Right lobe of liver (tissue), 6 donors: Measurements from ENCODE around the gene UBE2J1. TPM values are rescaled to one million over a fixed set of nuclear protein-coding genes. Genes with fewer than 3 reads are reported as not detected.

Experiments
- ATAC-seq, 4 donors: fragments of 200-7000 bp; cut with Tn5 transposase; one replicate each; pipeline ENCODE4 v1.9.1; 2020; ENCODE audit warnings: mild to moderate bottlenecking in 4 of 4, moderate library complexity in 4 of 4
- DNase-seq, 3 donors: peaks; one replicate each; pipeline ENCODE4 v3.0.0-alpha.2; 2020
- H3K27ac ChIP-seq, 3 donors: fragments of 200-600 bp; one replicate each; pipeline ENCODE4 v1.8.0; 2022
- H3K27me3 ChIP-seq, 2 donors: fragments of 200-600 bp; one replicate each; pipeline ENCODE4 v1.8.0; 2022
- H3K36me3 ChIP-seq, 4 donors: fragments of 200-600 bp; sonication (generic) in 1 of 4; one replicate each; pipeline versions ENCODE4 v1.5.1 to v1.8.0; 2017 to 2022; ENCODE audit warnings: control low read depth in 1 of 4
- H3K4me1 ChIP-seq, 4 donors: fragments of 200-600 bp; sonication (generic) in 1 of 4; one replicate each; pipeline versions ENCODE4 v1.5.1 to v1.8.0; 2017 to 2022; ENCODE audit warnings: control low read depth in 1 of 4
- H3K4me3 ChIP-seq, 3 donors: fragments of 200-600 bp; one replicate each; pipeline ENCODE4 v1.8.0; 2022
- H3K9me3 ChIP-seq, 4 donors: fragments of 200-600 bp; sonication (generic) in 1 of 4; one replicate each; pipeline versions ENCODE4 v1.5.1 to v1.8.0; 2017 to 2022; ENCODE audit warnings: control low read depth in 1 of 4
- POLR2A ChIP-seq: fragments of 450-650 bp; IDR thresholded peaks from one replicate; pipeline ENCODE4 v1.6.1; 2017; ENCODE audit warnings: antibody characterized with exemption, mild to moderate bottlenecking
- WGBS: methylation state at CpG from one replicate; pipeline ENCODE4 v1.1.6; 2018; ENCODE audit warnings: low coverage, low lambda C conversion rate; ENCODE audit not compliant: insufficient coverage; ENCODE audit errors: missing lambda C conversion rate; 5-methylcytosine and 5-hydroxymethylcytosine counted together
- intact Hi-C, 2 donors: fragments of 100-400 bp; cut with DNase I; formaldehyde crosslinking; loops; one replicate each; pipeline versions ENCODE4 v1.11.2 to v1.14.1; 2022
- total RNA-seq, 6 experiments: library from RNA; depleted of rRNA in 2 of 6; stranded (reverse); fragments of >200 nt in 2 of 6; fragmentation: NEBNext Ultra II Directional in 3 of 6; extraction: Animal tissue kit (Norgen Biotek cat#: 25700) in 3 of 6; gene quantifications; one replicate each; pipeline versions ENCODE4 v1.1.0 to v1.2.4, GENCODE V29; 2016 to 2023
- TF ChIP-seq, protein P1 (sequence below), 4 donors: fragments of 200-600 bp in 3 of 4; fragments of 450-650 bp in 1 of 4; IDR thresholded peaks; one replicate each; pipeline versions ENCODE4 v1.5.1 to v1.8.0; 2016 to 2022; ENCODE audit warnings: antibody characterized with exemption in 4 of 4, mild to moderate bottlenecking in 2 of 4
- donor health status: DM: no; HTN: yes; CAD: no.
- donor health status: DM: no; HTN: no; CAD: no.
- donor health status: DM: no; HTN: no; CAD: no.
- donor health status: DM: no; HTN: yes; CAD: no.
- donor health status: DM: no; HTN: yes; CAD: no.

Gene UBE2J1
- total RNA-seq, 6 experiments from 2014 or later: 14.9 to 22.3 (median 19.7) TPM

DNA sequence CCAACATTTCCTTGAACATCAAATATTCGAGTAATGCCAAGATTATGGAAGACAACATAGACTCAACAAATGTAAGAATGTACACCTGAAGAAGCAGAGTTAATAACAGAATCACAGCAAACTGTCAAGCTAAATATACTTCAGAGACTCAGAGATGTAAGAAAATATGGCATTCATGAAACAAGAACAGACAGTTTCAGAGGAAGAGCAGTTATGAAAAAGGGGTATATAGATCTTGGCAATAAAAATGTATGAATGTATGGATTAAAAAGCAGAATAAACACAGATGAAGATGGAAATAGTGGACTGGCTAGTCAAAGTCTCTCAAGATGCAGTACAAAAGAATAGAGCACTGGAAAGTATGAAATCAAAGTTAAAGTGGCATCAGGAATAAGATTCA lies 41.1 kb upstream of the UBE2J1 start:
- Histone ChIP-seq H3K4me1 (no peaks in the 10 kb centered on the region), H3K27ac (no peak overlapping the region), H3K4me3 (no peak overlapping the region), H3K36me3 (no peaks in the 10 kb centered on the region), H3K9me3 (no peaks in the 10 kb centered on the region), H3K27me3 (no peaks in the 10 kb centered on the region)
- intact Hi-C loops: no loop called here
- TF ChIP-seq, protein P1, sequence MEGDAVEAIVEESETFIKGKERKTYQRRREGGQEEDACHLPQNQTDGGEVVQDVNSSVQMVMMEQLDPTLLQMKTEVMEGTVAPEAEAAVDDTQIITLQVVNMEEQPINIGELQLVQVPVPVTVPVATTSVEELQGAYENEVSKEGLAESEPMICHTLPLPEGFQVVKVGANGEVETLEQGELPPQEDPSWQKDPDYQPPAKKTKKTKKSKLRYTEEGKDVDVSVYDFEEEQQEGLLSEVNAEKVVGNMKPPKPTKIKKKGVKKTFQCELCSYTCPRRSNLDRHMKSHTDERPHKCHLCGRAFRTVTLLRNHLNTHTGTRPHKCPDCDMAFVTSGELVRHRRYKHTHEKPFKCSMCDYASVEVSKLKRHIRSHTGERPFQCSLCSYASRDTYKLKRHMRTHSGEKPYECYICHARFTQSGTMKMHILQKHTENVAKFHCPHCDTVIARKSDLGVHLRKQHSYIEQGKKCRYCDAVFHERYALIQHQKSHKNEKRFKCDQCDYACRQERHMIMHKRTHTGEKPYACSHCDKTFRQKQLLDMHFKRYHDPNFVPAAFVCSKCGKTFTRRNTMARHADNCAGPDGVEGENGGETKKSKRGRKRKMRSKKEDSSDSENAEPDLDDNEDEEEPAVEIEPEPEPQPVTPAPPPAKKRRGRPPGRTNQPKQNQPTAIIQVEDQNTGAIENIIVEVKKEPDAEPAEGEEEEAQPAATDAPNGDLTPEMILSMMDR (IDR thresholded peaks at IDR 0.05): no peak
- TF ChIP-seq POLR2A: no peak
- WGBS: 86% methylated on average over 1 of the region's 1 CpG
- no peak for ATAC-seq
- DNase-seq: no peak

DNA sequence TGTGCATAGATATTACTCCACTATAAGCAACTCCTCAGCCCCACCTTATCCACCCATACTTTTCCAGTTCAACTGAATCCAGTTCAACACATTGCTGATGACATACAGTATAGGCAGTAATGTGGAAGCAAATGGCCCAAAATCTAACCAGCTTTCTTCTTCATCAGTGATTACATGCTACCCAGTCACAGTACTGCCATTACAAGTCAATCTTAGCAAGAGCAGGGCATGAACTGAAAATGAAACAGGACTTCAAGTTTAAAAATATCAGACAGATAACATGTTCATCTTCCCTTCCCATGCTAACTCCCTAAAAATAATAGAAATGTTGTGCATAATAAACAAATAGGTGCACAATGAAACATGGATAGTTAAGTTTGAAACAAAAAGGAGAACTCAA lies 40.3 kb upstream of the UBE2J1 start:
- no peak for TF ChIP-seq POLR2A
- TF ChIP-seq, protein P1 (IDR thresholded peaks at IDR 0.05): no peak
- H3K4me1 ChIP-seq: no peaks in the 10 kb centered on the region
- intact Hi-C loops: no loop called here
- no peak overlapping the region for H3K27ac ChIP-seq
- no peaks in the 10 kb centered on the region for H3K9me3 ChIP-seq
- no peaks in the 10 kb centered on the region for H3K27me3 ChIP-seq
- DNase-seq: no peak
- no peak overlapping the region for H3K4me3 ChIP-seq
- no peak for ATAC-seq
- H3K36me3 ChIP-seq: no peaks in the 10 kb centered on the region

DNA sequence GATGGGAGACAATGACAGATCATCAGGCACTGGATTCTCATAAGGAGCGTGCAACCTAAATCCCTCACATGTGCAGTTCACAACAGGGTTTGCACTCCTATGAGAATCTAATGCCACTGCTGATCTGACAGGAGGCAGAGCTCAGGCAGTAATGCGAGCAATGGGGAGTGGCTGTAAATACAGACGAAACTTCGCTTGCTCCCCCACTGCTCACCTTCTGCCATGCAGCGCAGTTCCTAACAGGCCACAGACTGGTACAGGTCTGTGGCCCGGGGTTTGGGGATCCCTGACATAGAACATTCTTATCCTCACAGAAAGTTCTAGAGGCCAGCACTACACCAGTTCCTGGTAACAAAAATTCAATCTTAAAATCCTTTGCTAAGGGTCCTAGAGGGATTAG lies 36.3 kb upstream of the UBE2J1 start:
- DNase-seq (no peak), ATAC-seq (no peak)
- Histone ChIP-seq H3K9me3 (no peaks in the 10 kb centered on the region), H3K36me3 (no peaks in the 10 kb centered on the region), H3K27me3 (no peaks in the 10 kb centered on the region), H3K4me3 (no peak overlapping the region), H3K27ac (no peak overlapping the region), H3K4me1 (no peaks in the 10 kb centered on the region)
- TF ChIP-seq, protein P1 (IDR thresholded peaks at IDR 0.05): no peak
- no peak for TF ChIP-seq POLR2A
- WGBS: 100% methylated on average over 3 of the region's 6 CpGs
- intact Hi-C loops: no loop called here

DNA sequence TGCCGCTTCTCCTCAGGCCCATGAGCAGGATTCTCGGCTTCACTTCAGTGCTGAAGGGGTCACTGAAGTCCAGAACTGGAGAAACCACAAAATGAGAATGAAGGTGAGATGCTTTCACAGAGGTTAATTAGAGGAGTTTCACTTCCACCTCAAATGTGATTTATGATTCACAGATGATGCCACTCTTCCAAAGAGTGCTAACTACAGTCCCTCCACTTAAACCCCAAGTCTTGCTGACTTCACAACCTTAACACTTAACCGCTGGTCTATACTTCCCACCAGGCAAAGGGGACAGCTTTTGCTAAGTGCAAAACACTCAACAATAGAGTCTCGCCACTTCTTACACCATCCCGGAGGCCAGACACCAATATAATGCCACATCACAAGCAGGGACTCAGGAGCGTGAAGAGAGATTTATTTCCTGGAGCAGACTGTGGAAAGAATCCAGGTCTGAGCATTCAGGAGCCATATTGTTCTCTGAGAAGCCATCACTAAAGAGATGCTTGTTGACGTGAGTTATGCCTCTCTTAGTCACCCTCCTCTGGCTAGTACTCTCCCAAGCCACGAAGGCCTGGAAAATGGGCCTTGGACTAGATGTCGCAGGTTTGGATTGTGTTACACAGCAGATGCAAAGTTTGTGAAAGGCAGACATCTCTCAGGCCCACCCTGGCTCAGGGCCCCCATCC lies 35.1 kb upstream of the UBE2J1 start:
- Histone ChIP-seq H3K27me3 (no peaks in the 10 kb centered on the region), H3K27ac (no peak overlapping the region), H3K36me3 (no peaks in the 10 kb centered on the region), H3K4me3 (no peak overlapping the region), H3K9me3 (no peaks in the 10 kb centered on the region), H3K4me1 (no peaks in the 10 kb centered on the region)
- intact Hi-C loops: no loop called here
- ATAC-seq: no peak
- no peak for DNase-seq
- no peak for TF ChIP-seq POLR2A
- TF ChIP-seq, protein P1 (IDR thresholded peaks at IDR 0.05): no peak
- 89% methylated on average over 8 of the region's 9 CpGs for WGBS
